Progenitor cell of endocrine pancreas (in vitro differentiated cells): ENCODE data around the gene CCK. TPM values are rescaled to one million over a fixed set of nuclear protein-coding genes. Genes with fewer than 3 reads are reported as not detected.
A peak's percentile ranks its signal among the peaks of the same experiment; 100 is the strongest.

Source experiments
- DNase-seq: peaks from one replicate; pipeline ENCODE4 v3.0.0; 2021; ENCODE audit warnings: low spot score; ENCODE audit not compliant: unreplicated experiment
- H3K27ac Mint-ChIP-seq: 2 replicates; pipeline ENCODE4 v1.8.0; 2021; ENCODE audit warnings: mild to moderate bottlenecking, moderate library complexity, mixed read lengths
- H3K27me3 Mint-ChIP-seq: 2 replicates; pipeline ENCODE4 v1.8.0; 2021; ENCODE audit warnings: mixed read lengths
- H3K36me3 Mint-ChIP-seq: 2 replicates; pipeline ENCODE4 v1.8.0; 2022; ENCODE audit warnings: mixed read lengths; ENCODE audit not compliant: insufficient read depth
- H3K4me1 Mint-ChIP-seq: 2 replicates; pipeline ENCODE4 v1.8.0; 2021; ENCODE audit warnings: low read depth, mixed read lengths
- H3K4me3 Mint-ChIP-seq: 2 replicates; pipeline ENCODE4 v1.8.0; 2021; ENCODE audit warnings: low read depth, mild to moderate bottlenecking, moderate library complexity, mixed read lengths
- H3K9me3 Mint-ChIP-seq: 2 replicates; pipeline ENCODE4 v1.8.0; 2021; ENCODE audit warnings: low read depth, mixed read lengths
- total RNA-seq: library from RNA; stranded (reverse); gene quantifications from 2 replicates; pipeline ENCODE4 v1.2.1, GENCODE V29; 2021
- TF ChIP-seq, protein P1 (sequence below): fragments of 200-600 bp; sonication (generic); IDR thresholded peaks from one replicate; pipeline ENCODE4 v1.5.0; 2021; ENCODE audit warnings: antibody characterized with exemption, mild to moderate bottlenecking; ENCODE audit not compliant: unreplicated experiment

Gene CCK
- total RNA-seq, 1 donor from 2014 or later: 1.6 TPM

DNA sequence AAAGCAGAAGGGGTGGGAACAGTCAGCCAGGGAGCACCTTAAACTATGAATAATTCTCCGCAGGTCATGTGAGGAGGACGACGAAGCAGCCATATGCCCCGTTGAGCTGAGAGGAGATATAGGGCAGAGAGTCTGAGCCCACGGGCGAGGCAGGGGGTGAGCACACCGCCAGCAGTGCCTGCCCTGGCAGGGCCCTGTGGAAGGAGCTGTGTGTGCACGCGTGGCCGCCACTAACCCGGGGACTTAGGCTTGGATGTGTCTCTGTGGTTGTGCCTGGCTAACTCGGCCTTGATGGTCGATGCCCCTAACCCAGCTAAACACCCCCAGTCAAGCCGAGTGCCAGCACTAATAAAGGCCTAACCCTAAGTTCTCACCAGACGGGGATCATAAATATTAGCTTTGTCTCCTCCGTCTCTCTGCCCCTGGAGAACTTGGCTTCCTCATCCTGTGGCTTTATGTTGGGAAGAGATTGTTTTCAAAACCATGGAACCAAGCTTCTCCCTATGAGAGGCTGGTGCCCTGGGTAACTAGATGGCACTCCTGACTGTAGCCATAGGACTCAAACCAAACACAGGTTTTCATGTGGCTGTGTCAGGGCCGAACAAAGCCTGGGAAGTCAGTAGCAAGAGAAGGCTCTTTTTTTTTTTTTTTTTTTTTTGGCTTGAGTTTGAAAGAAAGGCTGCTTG lies 45.4 kb downstream of the CCK start:
- Mint-ChIP-seq H3K4me1 (no peaks in the 10 kb centered on the region), H3K27me3 (no peaks in the 10 kb centered on the region), H3K9me3 (no peaks in the 10 kb centered on the region), H3K36me3 (peaks cover 19% of the 10 kb centered on the region), H3K27ac (peak overlapping the region; percentile 59), H3K4me3 (no peak overlapping the region)
- no peak for DNase-seq
- TF ChIP-seq, protein P1, sequence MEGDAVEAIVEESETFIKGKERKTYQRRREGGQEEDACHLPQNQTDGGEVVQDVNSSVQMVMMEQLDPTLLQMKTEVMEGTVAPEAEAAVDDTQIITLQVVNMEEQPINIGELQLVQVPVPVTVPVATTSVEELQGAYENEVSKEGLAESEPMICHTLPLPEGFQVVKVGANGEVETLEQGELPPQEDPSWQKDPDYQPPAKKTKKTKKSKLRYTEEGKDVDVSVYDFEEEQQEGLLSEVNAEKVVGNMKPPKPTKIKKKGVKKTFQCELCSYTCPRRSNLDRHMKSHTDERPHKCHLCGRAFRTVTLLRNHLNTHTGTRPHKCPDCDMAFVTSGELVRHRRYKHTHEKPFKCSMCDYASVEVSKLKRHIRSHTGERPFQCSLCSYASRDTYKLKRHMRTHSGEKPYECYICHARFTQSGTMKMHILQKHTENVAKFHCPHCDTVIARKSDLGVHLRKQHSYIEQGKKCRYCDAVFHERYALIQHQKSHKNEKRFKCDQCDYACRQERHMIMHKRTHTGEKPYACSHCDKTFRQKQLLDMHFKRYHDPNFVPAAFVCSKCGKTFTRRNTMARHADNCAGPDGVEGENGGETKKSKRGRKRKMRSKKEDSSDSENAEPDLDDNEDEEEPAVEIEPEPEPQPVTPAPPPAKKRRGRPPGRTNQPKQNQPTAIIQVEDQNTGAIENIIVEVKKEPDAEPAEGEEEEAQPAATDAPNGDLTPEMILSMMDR: no peak

- no peak overlapping the region for H3K4me3 Mint-ChIP-seq
- H3K4me1 Mint-ChIP-seq: no peaks in the 10 kb centered on the region
- no peak overlapping the region for H3K27ac Mint-ChIP-seq
- no peak for DNase-seq
- TF ChIP-seq, protein P1: no peak
- no peaks in the 10 kb centered on the region for H3K9me3 Mint-ChIP-seq
- H3K27me3 Mint-ChIP-seq: no peaks in the 10 kb centered on the region
- H3K36me3 Mint-ChIP-seq: peaks cover 8% of the 10 kb centered on the region
Observed at GRCh38 chr3:42216931-42217333, 49.1 kb downstream of the CCK start.

- H3K4me1 Mint-ChIP-seq: no peaks in the 10 kb centered on the region
- H3K27ac Mint-ChIP-seq: no peak overlapping the region
- TF ChIP-seq, protein P1: no peak
- DNase-seq: no peak
- no peak overlapping the region for H3K4me3 Mint-ChIP-seq
- no peaks in the 10 kb centered on the region for H3K9me3 Mint-ChIP-seq
- H3K36me3 Mint-ChIP-seq: peaks cover 12% of the 10 kb centered on the region
- H3K27me3 Mint-ChIP-seq: no peaks in the 10 kb centered on the region
Observed at GRCh38 chr3:42216302-42216701, 49.7 kb downstream of the CCK start.

- Mint-ChIP-seq H3K27me3 (no peaks in the 10 kb centered on the region), H3K4me3 (no peak overlapping the region), H3K27ac (peak overlapping the region; percentile 45), H3K9me3 (no peaks in the 10 kb centered on the region), H3K36me3 (peaks cover 12% of the 10 kb centered on the region), H3K4me1 (peaks cover 3% of the 10 kb centered on the region)
- no peak for DNase-seq
- TF ChIP-seq, protein P1: no peak
Observed at GRCh38 chr3:42214565-42215283, 51.3 kb downstream of the CCK start.

GRCh38 chr3:42214064-42214463 lies 51.9 kb downstream of the CCK start:
- Mint-ChIP-seq H3K27me3 (no peaks in the 10 kb centered on the region), H3K36me3 (peaks cover 16% of the 10 kb centered on the region), H3K9me3 (no peaks in the 10 kb centered on the region), H3K4me1 (peaks cover 3% of the 10 kb centered on the region), H3K4me3 (no peak overlapping the region), H3K27ac (peak overlapping the region; percentile 45)
- TF ChIP-seq, protein P1: no peak
- no peak for DNase-seq
